ENCODE results near the gene DDX59. TPM values are rescaled to one million over a fixed set of nuclear protein-coding genes. Genes with fewer than 3 reads are reported as not detected.

The DDX59 gene
- total RNA-seq, 4 donors from 2014 or later, result 28.0 to 37.3 (median 28.3) TPM

DNA sequence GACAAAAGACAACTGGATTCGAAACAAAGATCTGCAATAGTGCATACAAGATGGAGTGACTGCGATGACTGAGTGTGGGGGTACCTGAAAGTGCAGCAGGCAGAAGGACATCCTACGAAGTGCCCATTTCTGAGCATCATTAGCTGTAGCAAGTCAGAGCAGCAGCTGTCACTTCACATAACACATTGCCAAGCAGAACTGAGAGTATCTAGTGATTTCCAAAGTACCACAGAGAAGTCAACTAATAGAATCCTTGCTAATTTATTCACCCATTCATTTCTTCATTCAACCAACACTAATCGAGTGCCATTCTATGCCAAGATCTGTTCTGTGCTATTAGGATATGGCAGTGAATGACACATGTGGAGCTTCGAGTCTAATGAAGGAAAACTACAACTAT lies 37.4 kb upstream of the DDX59 start:
- Histone ChIP-seq H3K36me3 (no peaks in the 10 kb centered on the region), H3K27ac (no peak overlapping the region), H3K9me3 (no peaks in the 10 kb centered on the region), H3K27me3 (no peaks in the 10 kb centered on the region), H3K4me1 (no peaks in the 10 kb centered on the region), H3K4me3 (no peak overlapping the region)
- DNase-seq (ENCODE audit: low spot score in 2 of 2), result no peak
- 96% methylated on average over 5 of the region's 5 CpGs for whole genome bisulfite sequencing
- TF ChIP-seq POLR2A (IDR thresholded peaks at IDR 0.05) (no peak), EP300 (IDR thresholded peaks at IDR 0.05) (no peak), POLR2AphosphoS5 (IDR thresholded peaks at IDR 0.05) (no peak), CTCF (IDR thresholded peaks at IDR 0.05) (no peak)

GRCh38 chr1:200706111-200706814 lies 36.6 kb upstream of the DDX59 start:
- 48% methylated on average over 4 of the region's 4 CpGs for WGBS
- Histone ChIP-seq H3K27me3 (no peaks in the 10 kb centered on the region), H3K4me1 (no peaks in the 10 kb centered on the region), H3K27ac (no peak overlapping the region), H3K36me3 (no peaks in the 10 kb centered on the region), H3K9me3 (no peaks in the 10 kb centered on the region), H3K4me3 (no peak overlapping the region)
- TF ChIP-seq CTCF (IDR thresholded peaks at IDR 0.05), result no peak
- no peak for TF ChIP-seq POLR2AphosphoS5 (IDR thresholded peaks at IDR 0.05)
- no peak for TF ChIP-seq EP300 (IDR thresholded peaks at IDR 0.05)
- no peak for TF ChIP-seq POLR2A (IDR thresholded peaks at IDR 0.05)
- DNase-seq (ENCODE audit: low spot score in 2 of 2), result no peak

DNA sequence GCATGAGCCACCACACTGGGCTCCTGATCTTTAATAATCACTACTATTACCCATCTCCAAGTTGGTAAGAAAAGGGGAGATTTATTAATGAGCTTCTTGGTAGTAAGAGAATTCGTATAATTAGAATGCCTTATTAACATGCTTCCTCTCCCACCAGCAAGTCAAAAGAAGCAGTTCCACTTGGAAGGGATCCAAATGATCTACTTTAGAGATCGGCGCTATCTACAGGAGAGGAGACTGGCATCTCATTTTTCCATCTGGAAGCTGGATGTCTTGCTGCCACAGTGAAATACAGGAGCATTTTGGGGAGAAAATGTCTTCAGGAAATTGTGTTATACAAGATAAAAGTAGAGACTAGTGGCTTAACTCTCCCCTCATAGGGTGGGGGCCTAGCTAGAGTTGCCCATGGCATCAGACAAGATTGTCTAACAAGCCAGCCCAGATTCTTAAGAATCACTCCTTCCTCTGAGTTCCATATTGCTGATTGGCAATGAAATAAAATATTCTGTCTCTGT lies 35.3 kb upstream of the DDX59 start:
- no peaks in the 10 kb centered on the region for H3K9me3 ChIP-seq
- no peaks in the 10 kb centered on the region for H3K27me3 ChIP-seq
- TF ChIP-seq POLR2A (IDR thresholded peaks at IDR 0.05) (no peak), EP300 (IDR thresholded peaks at IDR 0.05) (no peak), CTCF (IDR thresholded peaks at IDR 0.05) (no peak), POLR2AphosphoS5 (IDR thresholded peaks at IDR 0.05) (no peak)
- no peaks in the 10 kb centered on the region for H3K4me1 ChIP-seq
- no peak for DNase-seq (ENCODE audit: low spot score in 2 of 2)
- 54% methylated on average over 3 of the region's 3 CpGs for WGBS
- no peak overlapping the region for H3K4me3 ChIP-seq
- H3K27ac ChIP-seq, result no peak overlapping the region
- no peaks in the 10 kb centered on the region for H3K36me3 ChIP-seq

DNA sequence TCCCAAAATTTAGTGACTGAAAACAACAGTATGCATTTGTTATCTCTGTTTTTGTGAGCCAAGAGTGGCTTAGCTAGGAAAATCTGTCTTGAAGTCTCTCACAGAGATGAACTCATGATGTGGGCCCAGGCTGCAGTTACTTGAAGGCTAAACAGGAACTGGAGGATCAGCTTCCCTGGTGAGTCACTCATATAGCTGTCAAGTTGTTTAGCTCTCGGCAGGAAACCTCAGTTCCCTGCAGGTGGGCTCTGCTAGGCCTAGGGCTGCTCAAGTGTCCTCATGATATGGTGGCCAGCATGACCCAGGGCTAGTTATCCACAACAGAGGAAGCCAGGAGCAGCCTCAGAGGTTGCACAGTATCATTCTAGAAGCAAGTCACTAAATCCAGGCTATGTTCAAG lies 30.2 kb upstream of the DDX59 start:
- H3K27me3 ChIP-seq, result no peaks in the 10 kb centered on the region
- H3K4me3 ChIP-seq, result no peak overlapping the region
- no peaks in the 10 kb centered on the region for H3K9me3 ChIP-seq
- no peak for DNase-seq (ENCODE audit: low spot score in 2 of 2)
- 57% methylated on average over 1 of the region's 1 CpG for WGBS
- no peaks in the 10 kb centered on the region for H3K4me1 ChIP-seq
- H3K36me3 ChIP-seq, result no peaks in the 10 kb centered on the region
- H3K27ac ChIP-seq, result no peak overlapping the region
- TF ChIP-seq EP300 (IDR thresholded peaks at IDR 0.05) (no peak), CTCF (IDR thresholded peaks at IDR 0.05) (no peak), POLR2A (IDR thresholded peaks at IDR 0.05) (no peak), POLR2AphosphoS5 (IDR thresholded peaks at IDR 0.05) (no peak)

GRCh38 chr1:200694738-200695137 lies 25.0 kb upstream of the DDX59 start:
- H3K4me3 ChIP-seq, result no peak overlapping the region
- no peaks in the 10 kb centered on the region for H3K27me3 ChIP-seq
- H3K4me1 ChIP-seq, result no peaks in the 10 kb centered on the region
- TF ChIP-seq EP300 (IDR thresholded peaks at IDR 0.05), result no peak
- no peak for TF ChIP-seq POLR2AphosphoS5 (IDR thresholded peaks at IDR 0.05)
- no peak for TF ChIP-seq CTCF (IDR thresholded peaks at IDR 0.05)
- no peak for TF ChIP-seq POLR2A (IDR thresholded peaks at IDR 0.05)
- H3K9me3 ChIP-seq, result no peaks in the 10 kb centered on the region
- DNase-seq (ENCODE audit: low spot score in 2 of 2), result no peak
- no peaks in the 10 kb centered on the region for H3K36me3 ChIP-seq
- WGBS, result 50% methylated on average over 3 of the region's 3 CpGs
- no peak overlapping the region for H3K27ac ChIP-seq

Measured in suprapubic skin (tissue), 4 donors.